Measurements from ENCODE around the gene FLNC. TPM values are rescaled to one million over a fixed set of nuclear protein-coding genes. Genes with fewer than 3 reads are reported as not detected.

Gene FLNC
- total RNA-seq, 1 experiment from 2014 or later: 8.0 TPM

- TF ChIP-seq ARID4B (CRISPR knock-in tag; IDR thresholded peaks at IDR 0.05; ENCODE audit: borderline replicate concordance): no peak
- TF ChIP-seq ZNF219 (CRISPR knock-in tag; IDR thresholded peaks at IDR 0.05; ENCODE audit: borderline replicate concordance): no peak
- no peak for TF ChIP-seq NFATC4 (CRISPR knock-in tag; IDR thresholded peaks at IDR 0.05)
- no peak for TF ChIP-seq ZMAT4 (CRISPR knock-in tag; IDR thresholded peaks at IDR 0.05)
- no peak for TF ChIP-seq JUN (CRISPR knock-in tag; IDR thresholded peaks at IDR 0.05)
- TF ChIP-seq FOXP4 (CRISPR knock-in tag; IDR thresholded peaks at IDR 0.05): no peak
- TF ChIP-seq AFF4 (CRISPR knock-in tag; IDR thresholded peaks at IDR 0.05; ENCODE audit: borderline replicate concordance): no peak
- TF ChIP-seq E2F1 (CRISPR knock-in tag; IDR thresholded peaks at IDR 0.05): no peak
- TF ChIP-seq ZNF416 (CRISPR knock-in tag; IDR thresholded peaks at IDR 0.05): no peak
- no peak for TF ChIP-seq HMGA2 (CRISPR knock-in tag; IDR thresholded peaks at IDR 0.05)
- TF ChIP-seq ESRRA (CRISPR knock-in tag; IDR thresholded peaks at IDR 0.05; ENCODE audit: borderline replicate concordance): no peak
- TF ChIP-seq ZNF396 (CRISPR knock-in tag; IDR thresholded peaks at IDR 0.05; ENCODE audit: borderline replicate concordance): no peak
- TF ChIP-seq ELF4 (CRISPR knock-in tag; IDR thresholded peaks at IDR 0.05; ENCODE audit: low read depth): no peak
Measured at GRCh38 chr7:128878226-128879105, 48.3 kb downstream of the FLNC start (continued).

Measured in WTC11 (cell line).